Endothelial cell of umbilical vein (primary cell): ENCODE results near the gene APOL5.

Experiments
- EZH2 ChIP-seq: IDR thresholded peaks from 2 replicates; pipeline ENCODE4 v1.6.1; 2012; ENCODE audit warnings: borderline replicate concordance, low read depth, mild to moderate bottlenecking, moderate library complexity, low read length, inconsistent platforms; ENCODE audit not compliant: severe bottlenecking
- MYC ChIP-seq: IDR thresholded peaks from one replicate; pipeline ENCODE4 v1.6.1; 2011; ENCODE audit warnings: mild to moderate bottlenecking, low read depth, low read length
- POLR2A ChIP-seq: IDR thresholded peaks from 2 replicates; pipeline ENCODE4 v1.6.1; 2012; ENCODE audit warnings: low read depth, mild to moderate bottlenecking, control low read depth, low read length
- POLR2AphosphoS5 ChIP-seq: IDR thresholded peaks from 2 replicates; pipeline ENCODE4 v1.6.1; 2012; ENCODE audit warnings: low read depth, mild to moderate bottlenecking, control low read depth, low read length, moderate library complexity; ENCODE audit not compliant: insufficient read depth
- TF ChIP-seq, protein P1 (sequence below), 2 donors: IDR thresholded peaks; 1 replicate in 1 of 2; 2 replicates in 1 of 2; pipeline ENCODE4 v1.5.1; 2011; ENCODE audit warnings: low read length in 2 of 2, mild to moderate bottlenecking in 2 of 2, moderate library complexity in 2 of 2, control low read depth in 1 of 2, inconsistent platforms in 1 of 2, low read depth in 1 of 2; ENCODE audit not compliant: insufficient read depth in 1 of 2; ENCODE audit errors: extremely low read depth in 1 of 2
- TF ChIP-seq, protein P2 (sequence below): IDR thresholded peaks from 2 replicates; pipeline ENCODE4 v1.6.1; 2011; ENCODE audit not compliant: insufficient read depth, insufficient read length

DNA sequence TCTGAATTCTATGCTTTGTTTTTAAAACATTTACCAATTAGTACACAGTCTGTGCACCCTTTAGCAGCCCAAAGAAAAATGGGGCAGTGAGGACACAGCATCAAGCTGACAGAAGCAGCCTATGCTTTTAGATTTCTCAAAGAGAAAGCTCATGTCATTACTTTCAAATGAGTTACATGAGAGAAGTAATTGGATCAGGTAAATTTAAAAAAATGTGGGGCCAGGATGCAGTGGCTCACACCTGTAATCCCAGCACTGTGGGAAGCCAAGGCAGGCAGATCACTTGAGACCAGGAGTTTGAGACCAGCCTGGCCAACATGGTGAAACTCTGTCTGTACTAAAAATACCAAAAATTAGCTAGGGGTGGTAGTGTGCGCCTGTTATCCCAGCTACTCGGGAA lies 57.7 kb downstream of the APOL5 start:
- TF ChIP-seq, protein P1, sequence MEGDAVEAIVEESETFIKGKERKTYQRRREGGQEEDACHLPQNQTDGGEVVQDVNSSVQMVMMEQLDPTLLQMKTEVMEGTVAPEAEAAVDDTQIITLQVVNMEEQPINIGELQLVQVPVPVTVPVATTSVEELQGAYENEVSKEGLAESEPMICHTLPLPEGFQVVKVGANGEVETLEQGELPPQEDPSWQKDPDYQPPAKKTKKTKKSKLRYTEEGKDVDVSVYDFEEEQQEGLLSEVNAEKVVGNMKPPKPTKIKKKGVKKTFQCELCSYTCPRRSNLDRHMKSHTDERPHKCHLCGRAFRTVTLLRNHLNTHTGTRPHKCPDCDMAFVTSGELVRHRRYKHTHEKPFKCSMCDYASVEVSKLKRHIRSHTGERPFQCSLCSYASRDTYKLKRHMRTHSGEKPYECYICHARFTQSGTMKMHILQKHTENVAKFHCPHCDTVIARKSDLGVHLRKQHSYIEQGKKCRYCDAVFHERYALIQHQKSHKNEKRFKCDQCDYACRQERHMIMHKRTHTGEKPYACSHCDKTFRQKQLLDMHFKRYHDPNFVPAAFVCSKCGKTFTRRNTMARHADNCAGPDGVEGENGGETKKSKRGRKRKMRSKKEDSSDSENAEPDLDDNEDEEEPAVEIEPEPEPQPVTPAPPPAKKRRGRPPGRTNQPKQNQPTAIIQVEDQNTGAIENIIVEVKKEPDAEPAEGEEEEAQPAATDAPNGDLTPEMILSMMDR (IDR thresholded peaks at IDR 0.05; ENCODE audit: extremely low read depth in 1 of 2, insufficient read depth in 1 of 2, low read depth in 1 of 2, low read length in 2 of 2) = no peak
- TF ChIP-seq POLR2A = no peak
- no peak for TF ChIP-seq POLR2AphosphoS5
- TF ChIP-seq, protein P2, sequence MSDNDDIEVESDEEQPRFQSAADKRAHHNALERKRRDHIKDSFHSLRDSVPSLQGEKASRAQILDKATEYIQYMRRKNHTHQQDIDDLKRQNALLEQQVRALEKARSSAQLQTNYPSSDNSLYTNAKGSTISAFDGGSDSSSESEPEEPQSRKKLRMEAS = no peak
- TF ChIP-seq MYC = no peak
- TF ChIP-seq EZH2 = no peak
